Muscle of leg (tissue), 11 donors: Measurements from ENCODE around the gene TXNDC16. TPM values are rescaled to one million over a fixed set of nuclear protein-coding genes. Genes with fewer than 3 reads are reported as not detected.

Experiments used
- DNase-seq: peaks from one replicate; pipeline ENCODE4 v3.0.0; 2013
- H3K27ac ChIP-seq: one replicate; pipeline ENCODE4 v1.5.1; 2013; ENCODE audit warnings: mild to moderate bottlenecking, low read length, control low read depth
- H3K27me3 ChIP-seq: one replicate; pipeline ENCODE4 v1.6.1; 2013; ENCODE audit warnings: low read length; ENCODE audit not compliant: control insufficient read depth, insufficient read depth
- H3K36me3 ChIP-seq: one replicate; pipeline ENCODE4 v1.6.1; 2013; ENCODE audit warnings: low read length; ENCODE audit not compliant: control insufficient read depth, insufficient read depth
- H3K4me1 ChIP-seq: one replicate; pipeline ENCODE4 v1.6.1; 2013; ENCODE audit warnings: low read length; ENCODE audit not compliant: control insufficient read depth, insufficient read depth
- H3K4me3 ChIP-seq: one replicate; pipeline ENCODE4 v1.5.1; 2013; ENCODE audit warnings: low read length, control low read depth
- H3K9me3 ChIP-seq: replicated peaks from 2 replicates; pipeline ENCODE4 v1.6.1; 2013; ENCODE audit warnings: low read depth, low read length; ENCODE audit not compliant: control insufficient read depth
- WGBS: methylation state at CpG from one replicate; pipeline ENCODE4 v1.1.5; 2013; ENCODE audit warnings: missing lambda C conversion rate; ENCODE audit not compliant: insufficient coverage; 5-methylcytosine and 5-hydroxymethylcytosine counted together
- polyA plus RNA-seq, 8 donors: library from polyadenylated mRNA; unstranded; fragments of 120-200 nt; gene quantifications; one replicate each; pipeline versions ENCODE4 v1.2.1 to v1.2.3, GENCODE V29; 2013; ENCODE audit warnings: inconsistent platforms in 1 of 8, low replicate concordance in 1 of 8; ENCODE audit not compliant: insufficient read length in 8 of 8, insufficient read depth in 1 of 8
- total RNA-seq: library from RNA; stranded (reverse); fragments of 120-200 nt; gene quantifications from one replicate; pipeline ENCODE4 v1.2.4, GENCODE V29; 2013

The TXNDC16 gene
- total and polyA plus RNA-seq, 9 donors, result 4.9 to 9.4 (median 6.3) TPM

GRCh38 chr14:52546318-52546670 is 6.0 kb downstream of the TXNDC16 start:
- peaks cover 4% of the 10 kb centered on the region for H3K4me1 ChIP-seq
- H3K9me3 ChIP-seq, result no peaks in the 10 kb centered on the region
- no peak overlapping the region for H3K4me3 ChIP-seq
- no peak overlapping the region for H3K27ac ChIP-seq
- H3K27me3 ChIP-seq, result no peaks in the 10 kb centered on the region
- no peaks in the 10 kb centered on the region for H3K36me3 ChIP-seq
- WGBS, result 86% methylated on average over 3 of the region's 4 CpGs
- DNase-seq, result no peak

GRCh38 chr14:52545584-52546317 is 6.6 kb downstream of the TXNDC16 start:
- WGBS, result 90% methylated on average over 4 of the region's 7 CpGs

GRCh38 chr14:52538623-52539022 is 13.7 kb downstream of the TXNDC16 start:
- WGBS, result no CpG with 5 or more reads among the region's 2 CpGs
- Histone ChIP-seq H3K9me3 (no peaks in the 10 kb centered on the region), H3K27me3 (no peaks in the 10 kb centered on the region), H3K4me1 (no peaks in the 10 kb centered on the region), H3K27ac (no peak overlapping the region), H3K4me3 (no peak overlapping the region), H3K36me3 (peaks cover 14% of the 10 kb centered on the region)
- DNase-seq, result no peak

More at GRCh38 chr14:52545584-52546317, 6.6 kb downstream of the TXNDC16 start:
- Histone ChIP-seq H3K36me3 (no peaks in the 10 kb centered on the region), H3K9me3 (no peaks in the 10 kb centered on the region), H3K27ac (no peak overlapping the region), H3K27me3 (no peaks in the 10 kb centered on the region), H3K4me3 (no peak overlapping the region), H3K4me1 (no peaks in the 10 kb centered on the region)
- DNase-seq, result no peak

DNA sequence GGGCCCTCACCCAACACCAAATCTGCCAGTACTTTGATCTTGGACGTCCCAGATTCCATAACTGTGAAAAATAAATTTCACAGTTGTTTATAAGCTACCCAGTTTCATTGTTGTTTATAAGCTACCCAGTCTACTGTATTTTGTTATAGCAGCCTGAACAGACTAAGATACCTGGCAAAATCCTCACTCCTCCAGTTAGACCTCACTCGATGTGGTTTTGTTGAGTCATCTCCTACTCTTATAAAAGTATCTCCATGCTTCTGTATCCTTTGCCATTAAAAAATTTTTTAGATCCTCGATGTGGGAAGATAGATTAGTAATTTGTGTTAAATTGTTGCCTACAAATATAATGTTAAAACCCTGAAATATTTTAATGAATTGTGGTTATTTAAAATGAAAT is 16.0 kb downstream of the TXNDC16 start:
- H3K4me1 ChIP-seq, result no peaks in the 10 kb centered on the region
- H3K4me3 ChIP-seq, result no peak overlapping the region
- no CpG with 5 or more reads among the region's 3 CpGs for WGBS
- H3K27me3 ChIP-seq, result no peaks in the 10 kb centered on the region
- H3K27ac ChIP-seq, result no peak overlapping the region
- H3K9me3 ChIP-seq, result no peaks in the 10 kb centered on the region
- no peak for DNase-seq
- peaks cover 14% of the 10 kb centered on the region for H3K36me3 ChIP-seq

DNA sequence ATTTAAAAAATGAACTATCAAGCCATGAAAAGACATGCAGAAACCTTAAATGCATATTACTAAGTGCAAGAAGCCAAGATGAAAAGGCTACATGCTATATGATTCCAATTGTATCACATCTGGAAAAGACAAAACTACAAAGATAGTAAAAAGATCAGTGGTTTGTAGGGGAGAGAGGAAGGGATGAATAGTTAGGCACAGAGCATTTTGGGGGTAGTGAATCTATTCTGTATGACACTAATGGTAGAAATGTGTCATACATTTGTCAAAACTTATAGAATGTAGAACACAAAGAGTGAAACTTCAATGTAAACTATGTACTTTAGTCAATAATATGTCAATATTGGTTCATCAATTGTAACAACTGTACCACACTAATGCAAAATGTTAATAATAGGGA is 20.8 kb downstream of the TXNDC16 start:
- no peaks in the 10 kb centered on the region for H3K9me3 ChIP-seq
- H3K27ac ChIP-seq, result no peak overlapping the region
- H3K36me3 ChIP-seq, result peaks cover 17% of the 10 kb centered on the region
- H3K4me3 ChIP-seq, result no peak overlapping the region
- no peaks in the 10 kb centered on the region for H3K27me3 ChIP-seq
- H3K4me1 ChIP-seq, result no peaks in the 10 kb centered on the region
- DNase-seq, result no peak

DNA sequence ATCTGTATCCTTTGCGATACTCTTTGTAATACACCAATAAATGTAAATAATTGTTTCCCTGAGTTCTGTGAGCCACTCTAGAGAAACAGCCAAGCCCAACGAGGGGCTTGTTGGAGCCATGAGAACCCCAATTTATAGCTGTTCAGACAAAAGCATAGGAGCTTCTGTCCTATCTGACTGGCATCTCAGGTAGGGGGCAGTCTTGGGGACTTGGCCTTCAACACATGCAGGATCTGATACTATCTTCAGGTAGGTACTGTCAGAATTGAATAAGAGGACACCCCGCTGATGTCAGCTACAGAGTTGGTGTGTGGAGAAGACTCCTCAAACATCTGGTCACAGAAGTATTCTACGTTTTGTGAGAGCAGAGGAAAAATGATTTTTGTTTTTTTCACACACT is 25.3 kb downstream of the TXNDC16 start:
- no peak overlapping the region for H3K27ac ChIP-seq
- no peaks in the 10 kb centered on the region for H3K9me3 ChIP-seq
- H3K36me3 ChIP-seq, result peaks cover 3% of the 10 kb centered on the region
- no peak for DNase-seq
- no peaks in the 10 kb centered on the region for H3K4me1 ChIP-seq
- H3K27me3 ChIP-seq, result no peaks in the 10 kb centered on the region
- H3K4me3 ChIP-seq, result no peak overlapping the region
- 80% methylated on average over 1 of the region's 4 CpGs for WGBS

DNA sequence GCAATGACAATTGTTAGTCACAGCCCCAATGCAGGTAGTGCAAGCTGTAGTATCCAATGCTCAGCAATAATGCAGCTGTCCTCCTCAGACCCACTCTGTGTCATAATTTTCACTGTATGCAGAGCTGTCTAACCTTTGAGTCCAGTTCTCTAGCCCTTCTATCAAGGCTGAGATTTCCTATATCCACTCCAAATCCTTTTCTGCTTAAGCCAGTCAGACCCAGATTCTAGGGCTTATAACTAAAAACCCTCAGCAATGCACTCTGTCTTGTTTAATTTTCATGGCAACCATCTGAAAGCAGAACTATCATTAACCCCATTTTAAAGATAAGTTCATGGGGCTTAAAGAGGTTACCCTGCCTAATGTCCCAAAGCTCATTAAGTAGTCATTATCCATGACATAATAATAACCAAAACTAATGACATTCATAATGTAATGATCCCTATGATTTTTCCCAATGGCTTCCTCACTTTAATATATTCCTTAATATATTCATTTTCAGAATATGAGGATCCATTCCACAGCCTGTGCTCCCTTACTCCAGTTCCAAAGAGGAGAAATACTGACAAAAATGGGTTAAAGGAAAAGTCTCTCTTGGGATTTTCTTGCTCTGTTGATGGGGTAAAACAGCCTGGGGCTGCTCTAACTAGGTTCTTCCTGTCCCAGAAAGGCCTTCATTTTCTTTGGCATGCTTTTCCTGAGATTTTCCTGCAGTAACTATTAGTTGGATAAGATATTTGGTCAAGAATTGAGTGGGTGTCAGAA is 29.5 kb downstream of the TXNDC16 start:
- no peaks in the 10 kb centered on the region for H3K4me1 ChIP-seq
- no peak overlapping the region for H3K27ac ChIP-seq
- DNase-seq, result peak; percentile 4
- H3K4me3 ChIP-seq, result no peak overlapping the region
- H3K9me3 ChIP-seq, result no peaks in the 10 kb centered on the region
- no peaks in the 10 kb centered on the region for H3K27me3 ChIP-seq
- peaks cover 3% of the 10 kb centered on the region for H3K36me3 ChIP-seq

DNA sequence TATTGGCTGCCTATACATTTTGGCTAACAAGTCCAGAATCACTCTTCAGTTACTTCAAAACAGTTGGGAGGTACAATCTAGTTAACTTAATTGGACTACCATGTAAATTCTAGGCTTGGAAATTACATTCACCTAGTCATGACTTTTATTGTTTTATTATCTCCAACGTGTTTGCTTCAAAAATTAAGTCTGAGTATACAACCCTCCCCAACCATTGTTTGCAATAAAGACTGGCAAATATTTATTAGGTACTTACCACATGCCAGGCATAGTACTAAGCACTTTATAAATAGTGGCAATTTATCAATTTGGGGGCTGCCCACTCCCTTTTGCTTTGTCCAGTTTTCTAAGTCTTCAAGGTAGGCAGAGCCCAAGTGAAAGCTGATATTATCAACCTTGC is 30.3 kb downstream of the TXNDC16 start:
- WGBS, result no CpG with 5 or more reads among the region's 1 CpG
- H3K9me3 ChIP-seq, result no peaks in the 10 kb centered on the region
- H3K4me3 ChIP-seq, result no peak overlapping the region
- peaks cover 3% of the 10 kb centered on the region for H3K36me3 ChIP-seq
- H3K27me3 ChIP-seq, result no peaks in the 10 kb centered on the region
- no peak for DNase-seq
- no peaks in the 10 kb centered on the region for H3K4me1 ChIP-seq
- H3K27ac ChIP-seq, result no peak overlapping the region

- Histone ChIP-seq H3K36me3 (no peaks in the 10 kb centered on the region), H3K27me3 (no peaks in the 10 kb centered on the region), H3K27ac (no peak overlapping the region), H3K9me3 (no peaks in the 10 kb centered on the region), H3K4me3 (no peak overlapping the region), H3K4me1 (no peaks in the 10 kb centered on the region)
- WGBS, result no CpG with 5 or more reads among the region's 4 CpGs
- DNase-seq, result no peak
These were observed 38.1 kb downstream of the TXNDC16 start for GRCh38 chr14:52514046-52514811.

DNA sequence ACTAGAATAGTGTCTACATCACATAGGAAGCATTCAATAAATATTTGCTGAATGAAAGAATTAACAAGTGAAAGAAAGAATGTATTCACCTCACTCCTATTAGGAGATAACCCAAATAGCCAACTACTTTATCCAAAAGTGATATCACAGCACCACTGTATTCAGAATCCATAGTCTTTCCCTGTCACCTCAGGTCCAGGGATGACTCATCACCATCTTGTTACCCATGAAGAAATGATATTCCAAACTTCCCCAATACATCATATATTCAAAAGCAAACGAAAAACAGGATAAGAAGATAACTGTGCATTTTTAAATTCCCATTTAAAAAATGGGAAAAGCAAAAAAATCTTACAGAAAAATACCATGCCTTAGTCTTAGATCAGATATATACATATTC is 39.1 kb downstream of the TXNDC16 start:
- no peak overlapping the region for H3K27ac ChIP-seq
- DNase-seq, result no peak
- no CpG with 5 or more reads among the region's 1 CpG for WGBS

More for the DNA sequence above, 39.1 kb downstream of the TXNDC16 start:
- H3K4me1 ChIP-seq, result no peaks in the 10 kb centered on the region
- no peaks in the 10 kb centered on the region for H3K36me3 ChIP-seq
- no peaks in the 10 kb centered on the region for H3K27me3 ChIP-seq
- no peaks in the 10 kb centered on the region for H3K9me3 ChIP-seq
- no peak overlapping the region for H3K4me3 ChIP-seq
